GM10248 (cell line): ENCODE results near the gene CYFIP1.

ENCODE experiments used
- CTCF ChIA-PET: fragments of 300-600 bp; sonication (Branson Sonifier 250); formaldehyde crosslinking; extraction: SDS; loops from one replicate; lab custom pipeline; 2021; ENCODE audit warnings: antibody characterized with exemption; lab: Yijun Ruan, JAX
- POLR2A ChIA-PET: fragments of 350-650 bp; sonication (Branson Sonifier 250); formaldehyde crosslinking; extraction: SDS; loops from one replicate; lab custom pipeline; 2020; ENCODE audit warnings: antibody characterized with exemption; lab: Yijun Ruan, JAX
- DNase-seq: peaks from one replicate; pipeline ENCODE4 v3.0.0; 2012; ENCODE audit errors: extremely low spot score
- TF ChIP-seq, protein P1 (sequence below): IDR thresholded peaks from 2 replicates; pipeline ENCODE4 v1.5.1; 2012; ENCODE audit warnings: mild to moderate bottlenecking, low read depth; ENCODE audit errors: extremely low read depth, missing control alignments, control extremely low read depth

Gene CYFIP1

DNA sequence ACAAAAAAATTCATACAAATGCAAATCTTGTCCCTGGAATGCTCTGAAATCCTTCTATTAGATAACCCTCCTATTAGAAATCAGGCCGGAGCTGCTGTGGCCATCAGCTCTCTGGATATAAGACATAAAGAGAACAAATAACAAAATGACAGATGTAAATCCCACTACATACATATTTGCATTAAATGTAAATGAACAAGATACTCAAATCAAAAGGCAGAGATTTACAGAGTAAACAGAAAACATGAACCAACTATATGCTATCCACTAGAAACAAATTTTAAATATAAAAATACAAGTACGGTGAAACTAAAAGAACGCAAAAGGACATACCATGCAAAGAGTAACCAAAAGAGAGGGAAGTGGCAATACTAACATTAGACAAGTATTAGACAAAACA, 10.7 kb downstream of the CYFIP1 start:
- ChIA-PET POLR2A (no interaction called here), CTCF (no interaction called here)
- TF ChIP-seq, protein P1, sequence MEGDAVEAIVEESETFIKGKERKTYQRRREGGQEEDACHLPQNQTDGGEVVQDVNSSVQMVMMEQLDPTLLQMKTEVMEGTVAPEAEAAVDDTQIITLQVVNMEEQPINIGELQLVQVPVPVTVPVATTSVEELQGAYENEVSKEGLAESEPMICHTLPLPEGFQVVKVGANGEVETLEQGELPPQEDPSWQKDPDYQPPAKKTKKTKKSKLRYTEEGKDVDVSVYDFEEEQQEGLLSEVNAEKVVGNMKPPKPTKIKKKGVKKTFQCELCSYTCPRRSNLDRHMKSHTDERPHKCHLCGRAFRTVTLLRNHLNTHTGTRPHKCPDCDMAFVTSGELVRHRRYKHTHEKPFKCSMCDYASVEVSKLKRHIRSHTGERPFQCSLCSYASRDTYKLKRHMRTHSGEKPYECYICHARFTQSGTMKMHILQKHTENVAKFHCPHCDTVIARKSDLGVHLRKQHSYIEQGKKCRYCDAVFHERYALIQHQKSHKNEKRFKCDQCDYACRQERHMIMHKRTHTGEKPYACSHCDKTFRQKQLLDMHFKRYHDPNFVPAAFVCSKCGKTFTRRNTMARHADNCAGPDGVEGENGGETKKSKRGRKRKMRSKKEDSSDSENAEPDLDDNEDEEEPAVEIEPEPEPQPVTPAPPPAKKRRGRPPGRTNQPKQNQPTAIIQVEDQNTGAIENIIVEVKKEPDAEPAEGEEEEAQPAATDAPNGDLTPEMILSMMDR: no peak
- DNase-seq: no peak

DNA sequence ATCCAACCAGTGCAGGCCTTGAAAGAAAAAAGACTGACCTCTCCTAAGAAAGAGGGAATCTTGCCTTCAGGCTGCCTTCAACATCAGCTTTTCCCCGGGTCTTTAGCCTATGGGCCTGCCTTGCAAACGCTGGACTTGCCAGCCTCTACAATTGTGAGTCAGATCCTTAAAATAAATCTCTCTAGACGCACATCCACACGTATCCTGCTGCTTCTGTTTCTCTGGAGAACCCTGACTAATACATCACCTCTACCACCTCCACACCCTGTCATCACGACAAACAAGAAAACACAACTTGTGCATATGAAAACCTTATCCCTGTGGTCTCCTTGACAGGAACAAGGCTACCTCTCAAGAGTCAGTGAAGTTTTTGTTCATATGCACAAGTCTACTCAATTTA, 11.8 kb downstream of the CYFIP1 start:
- TF ChIP-seq, protein P1: no peak
- no peak for DNase-seq
- ChIA-PET CTCF (no interaction called here), POLR2A (no interaction called here)

DNA sequence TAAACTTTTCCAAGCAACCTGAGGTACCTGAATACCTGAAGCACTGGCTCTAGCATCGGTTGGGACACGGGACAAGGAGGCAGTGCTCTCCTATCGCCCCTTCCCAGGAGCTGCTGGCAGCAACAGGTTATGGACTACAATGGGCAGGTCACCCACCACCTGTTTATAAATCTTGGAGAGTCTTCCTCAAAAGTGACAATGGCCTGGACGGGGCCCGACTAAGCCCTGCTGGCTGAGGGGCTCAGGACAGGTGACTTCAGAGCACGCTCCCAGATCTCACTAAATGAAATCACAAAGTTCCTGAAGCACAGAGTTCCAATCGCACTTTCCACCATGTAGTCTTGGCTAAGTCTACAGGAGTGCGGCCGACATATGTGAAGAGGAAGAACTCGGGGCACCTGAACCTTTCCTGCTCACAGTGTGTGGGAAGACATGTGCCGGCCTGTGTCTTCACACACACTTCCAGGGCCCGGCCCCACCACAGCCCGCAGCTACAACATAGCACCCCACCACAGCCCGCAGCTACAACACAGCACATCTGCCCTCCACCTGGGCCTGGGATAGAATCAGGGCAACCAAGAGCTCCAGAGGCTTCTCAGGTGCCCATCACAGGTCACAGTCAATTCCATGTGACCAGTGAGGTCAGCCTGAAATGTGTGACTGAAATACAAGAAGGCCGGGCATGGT, 12.9 kb downstream of the CYFIP1 start:
- TF ChIP-seq, protein P1: no peak
- POLR2A ChIA-PET: no interaction called here
- no peak for DNase-seq
- CTCF ChIA-PET: no interaction called here

DNA sequence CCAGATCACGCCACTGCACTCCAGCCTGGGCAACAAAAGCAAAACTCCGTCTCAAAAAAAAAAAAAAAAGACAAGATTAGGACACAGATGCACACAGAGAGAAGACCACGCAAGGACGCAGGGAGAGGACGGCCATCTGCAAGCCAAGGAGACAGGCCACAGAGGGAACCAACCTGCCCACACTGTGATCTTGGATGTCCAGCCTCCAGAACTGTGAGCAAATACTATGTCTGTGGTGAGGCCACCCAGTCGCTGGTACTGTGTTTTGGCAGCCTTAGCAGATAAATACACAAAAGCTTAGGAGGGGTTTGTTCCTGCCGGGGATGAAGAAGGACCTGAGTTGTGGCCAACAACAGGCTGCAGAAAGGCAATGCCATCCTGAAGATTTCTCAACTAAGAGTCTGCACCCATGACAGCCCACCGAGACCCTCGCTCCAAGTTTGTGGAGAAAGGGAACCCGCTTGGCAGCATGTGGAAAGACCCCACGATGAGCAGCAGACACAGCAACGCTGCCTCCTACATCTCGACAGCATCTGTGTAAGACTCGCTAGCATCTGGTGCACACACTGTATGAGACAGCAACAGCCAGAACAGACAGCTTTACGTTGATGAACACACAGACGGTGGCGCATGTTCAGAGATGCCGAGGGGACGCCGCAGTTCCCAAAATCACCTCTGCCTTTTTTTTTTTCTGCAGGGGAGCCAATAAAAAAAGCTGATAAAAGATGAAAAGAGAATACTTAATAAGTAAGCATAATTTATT, 13.7 kb downstream of the CYFIP1 start:
- DNase-seq: no peak
- POLR2A ChIA-PET: no interaction called here
- TF ChIP-seq, protein P1: no peak
- CTCF ChIA-PET: no interaction called here

DNA sequence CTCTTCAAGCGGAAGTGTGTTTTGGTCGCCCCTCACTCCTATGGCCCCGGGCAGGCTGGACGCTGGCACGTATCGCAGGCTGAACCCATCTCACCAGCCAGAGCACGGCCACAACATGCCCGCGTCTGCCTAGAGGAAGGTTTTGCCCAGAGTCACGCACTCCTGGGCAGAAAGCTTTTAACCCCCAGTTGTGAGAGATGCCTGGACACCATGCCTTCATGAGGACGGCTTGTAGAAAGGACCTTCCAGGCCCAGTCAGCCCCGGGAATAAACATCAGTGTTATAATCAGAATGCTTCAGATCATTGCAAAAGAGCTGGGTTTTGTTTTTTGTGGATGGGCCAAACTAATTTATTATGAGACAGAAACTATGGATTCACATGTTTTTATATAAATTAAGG, 16.5 kb downstream of the CYFIP1 start:
- CTCF ChIA-PET: interaction anchor here (0.8 to 1.5 kb wide), 2 partner anchors 12 to 13 kb away, joined by 3 to 4 read pairs; no protein-coding TSS in a partner anchor
- no peak for DNase-seq
- POLR2A ChIA-PET: interaction anchor here (0.7 kb wide), 1 partner anchor 168 kb away, joined by 4 read pairs; no protein-coding TSS in a partner anchor

DNA sequence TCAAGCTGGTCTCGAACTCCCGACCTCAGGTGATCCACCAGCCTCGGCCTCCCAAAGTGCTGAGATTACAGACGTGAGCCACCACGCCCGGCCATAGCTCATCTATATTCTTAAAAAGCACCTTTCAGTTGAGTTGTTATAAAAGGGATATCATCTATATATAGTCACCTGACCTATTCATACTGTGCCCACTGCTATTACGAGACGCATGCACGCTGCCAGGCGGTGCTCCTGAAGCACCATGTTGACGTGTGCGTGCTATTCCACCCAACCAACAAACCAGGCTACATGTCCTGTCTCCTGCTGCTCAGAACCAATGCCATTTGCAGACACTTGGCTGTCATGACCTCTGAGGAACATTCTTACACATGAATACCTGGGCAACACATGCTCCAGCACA, 17.6 kb downstream of the CYFIP1 start:
- ChIA-PET CTCF (no interaction called here), POLR2A (no interaction called here)
- TF ChIP-seq, protein P1: no peak
- DNase-seq: no peak

More for the DNA sequence above, 16.5 kb downstream of the CYFIP1 start:
- TF ChIP-seq, protein P1: no peak
